Measurements from ENCODE around the gene CASP8AP2. TPM values are rescaled to one million over a fixed set of nuclear protein-coding genes. Genes with fewer than 3 reads are reported as not detected.
A peak's percentile ranks its signal among the peaks of the same experiment; 100 is the strongest.
"Not testable (repeated sequence)": the region's sequence is repeated elsewhere in the genome, so short reads cannot be mapped to it uniquely, and the experiment has no call there.

Gene CASP8AP2
- total and polyA plus RNA-seq, 2 donors, result 8.9 to 38.8 TPM

GRCh38 chr6:89799096-89799495, 30.6 kb upstream of the CASP8AP2 start:
- H3K4me1 ChIP-seq (ENCODE audit: insufficient read depth), result no peaks in the 10 kb centered on the region
- no peak overlapping the region for H3K4me3 ChIP-seq (ENCODE audit: low read depth, low read length)
- H3K27ac ChIP-seq (ENCODE audit: low read depth), result no peak overlapping the region
- peaks cover 2% of the 10 kb centered on the region for H3K36me3 ChIP-seq (ENCODE audit: insufficient read depth)
- WGBS, result 96% methylated on average over 8 of the region's 8 CpGs
- no peak for DNase-seq (ENCODE audit: extremely low spot score)

GRCh38 chr6:89799756-89800155, 29.9 kb upstream of the CASP8AP2 start:
- DNase-seq (ENCODE audit: extremely low spot score), result no peak
- WGBS, result 77% methylated on average over 2 of the region's 2 CpGs
- H3K4me3 ChIP-seq (ENCODE audit: low read depth, low read length), result no peak overlapping the region
- H3K4me1 ChIP-seq (ENCODE audit: insufficient read depth), result no peaks in the 10 kb centered on the region
- H3K27ac ChIP-seq (ENCODE audit: low read depth), result no peak overlapping the region
- peaks cover 2% of the 10 kb centered on the region for H3K36me3 ChIP-seq (ENCODE audit: insufficient read depth)

GRCh38 chr6:89803271-89803670, 26.4 kb upstream of the CASP8AP2 start:
- Histone ChIP-seq H3K27ac (ENCODE audit: low read depth) (no peak overlapping the region), H3K4me1 (ENCODE audit: insufficient read depth) (no peaks in the 10 kb centered on the region), H3K36me3 (ENCODE audit: insufficient read depth) (no peaks in the 10 kb centered on the region), H3K4me3 (ENCODE audit: low read depth, low read length) (no peak overlapping the region)
- no peak for DNase-seq (ENCODE audit: extremely low spot score)
- 94% methylated on average over 10 of the region's 10 CpGs for WGBS

DNA sequence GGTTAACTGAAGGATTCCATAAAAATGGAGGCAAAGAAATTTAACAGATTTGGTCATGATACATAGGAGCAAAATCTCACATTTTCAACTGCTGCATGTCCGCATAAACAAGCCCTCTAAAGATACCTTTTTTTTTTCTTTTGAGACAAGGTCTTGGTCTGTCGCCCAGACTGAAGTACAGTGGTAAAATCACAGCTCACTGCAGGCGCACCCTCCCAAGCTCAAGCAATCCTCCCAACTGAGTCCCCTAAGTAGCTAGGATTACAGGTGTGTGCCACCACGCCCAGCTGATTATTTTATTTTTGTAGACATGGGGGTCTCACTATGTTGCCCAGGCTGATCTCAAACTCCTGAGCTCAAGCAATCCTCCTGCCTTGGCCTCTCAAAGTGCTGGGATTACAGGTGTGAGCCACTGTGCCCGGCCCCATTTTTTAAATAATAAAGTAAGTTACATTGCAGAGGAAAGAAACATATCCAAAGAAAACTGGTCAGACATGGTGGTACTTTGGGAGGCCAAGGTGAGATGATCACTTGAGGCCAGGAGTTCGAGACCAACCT, 23.8 kb upstream of the CASP8AP2 start:
- 80% methylated on average over 6 of the region's 6 CpGs for WGBS
- DNase-seq (ENCODE audit: extremely low spot score), result no peak
- H3K4me1 ChIP-seq (ENCODE audit: insufficient read depth), result no peaks in the 10 kb centered on the region
- H3K36me3 ChIP-seq (ENCODE audit: insufficient read depth), result no peaks in the 10 kb centered on the region
- H3K4me3 ChIP-seq (ENCODE audit: low read depth, low read length), result no peak overlapping the region
- no peak overlapping the region for H3K27ac ChIP-seq (ENCODE audit: low read depth)

DNA sequence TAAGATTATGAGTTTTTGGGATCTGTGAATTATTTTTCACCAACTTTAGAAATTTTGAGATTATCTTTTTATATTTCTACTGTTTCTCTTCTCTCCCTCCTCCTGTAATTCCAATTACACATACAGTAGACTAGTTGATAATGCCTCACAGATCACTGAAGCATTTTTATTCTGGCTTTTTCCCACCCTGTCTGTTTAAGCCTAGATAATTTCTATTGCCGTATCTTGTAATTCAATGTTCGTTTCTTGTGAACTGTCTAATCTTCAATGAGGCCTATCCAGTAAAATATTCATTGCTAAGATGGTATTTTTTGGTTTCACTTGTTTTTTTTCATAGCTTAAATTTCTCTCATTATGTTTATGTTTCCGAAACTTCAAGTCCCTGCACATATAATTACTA, 22.1 kb upstream of the CASP8AP2 start:
- no peak overlapping the region for H3K4me3 ChIP-seq (ENCODE audit: low read depth, low read length)
- no peaks in the 10 kb centered on the region for H3K36me3 ChIP-seq (ENCODE audit: insufficient read depth)
- DNase-seq (ENCODE audit: extremely low spot score), result no peak
- no peak overlapping the region for H3K27ac ChIP-seq (ENCODE audit: low read depth)
- no peaks in the 10 kb centered on the region for H3K4me1 ChIP-seq (ENCODE audit: insufficient read depth)
- 92% methylated on average over 3 of the region's 3 CpGs for WGBS

GRCh38 chr6:89813422-89813821, 16.3 kb upstream of the CASP8AP2 start:
- DNase-seq (ENCODE audit: extremely low spot score); H3K27ac ChIP-seq (ENCODE audit: low read depth); H3K4me3 ChIP-seq (ENCODE audit: low read depth, low read length); H3K4me1 ChIP-seq (ENCODE audit: insufficient read depth); H3K36me3 ChIP-seq (ENCODE audit: insufficient read depth): not testable (repeated sequence)
- 94% methylated on average over 3 of the region's 3 CpGs for WGBS

GRCh38 chr6:89817481-89817880, 12.2 kb upstream of the CASP8AP2 start:
- Histone ChIP-seq H3K36me3 (ENCODE audit: insufficient read depth) (peaks cover 2% of the 10 kb centered on the region), H3K4me1 (ENCODE audit: insufficient read depth) (peaks cover 2% of the 10 kb centered on the region), H3K4me3 (ENCODE audit: low read depth, low read length) (no peak overlapping the region), H3K27ac (ENCODE audit: low read depth) (no peak overlapping the region)
- no peak for DNase-seq (ENCODE audit: extremely low spot score)
- WGBS, result 58% methylated on average over 3 of the region's 3 CpGs

GRCh38 chr6:89818977-89819335, 10.7 kb upstream of the CASP8AP2 start:
- peaks cover 2% of the 10 kb centered on the region for H3K4me1 ChIP-seq (ENCODE audit: insufficient read depth)
- H3K4me3 ChIP-seq (ENCODE audit: low read depth, low read length), result peak overlapping the region; percentile 62
- H3K27ac ChIP-seq (ENCODE audit: low read depth), result peak overlapping the region; percentile 53
- no peaks in the 10 kb centered on the region for H3K36me3 ChIP-seq (ENCODE audit: insufficient read depth)
- under 1% methylated on average over 14 of the region's 14 CpGs for WGBS
- no peak for DNase-seq (ENCODE audit: extremely low spot score)

DNA sequence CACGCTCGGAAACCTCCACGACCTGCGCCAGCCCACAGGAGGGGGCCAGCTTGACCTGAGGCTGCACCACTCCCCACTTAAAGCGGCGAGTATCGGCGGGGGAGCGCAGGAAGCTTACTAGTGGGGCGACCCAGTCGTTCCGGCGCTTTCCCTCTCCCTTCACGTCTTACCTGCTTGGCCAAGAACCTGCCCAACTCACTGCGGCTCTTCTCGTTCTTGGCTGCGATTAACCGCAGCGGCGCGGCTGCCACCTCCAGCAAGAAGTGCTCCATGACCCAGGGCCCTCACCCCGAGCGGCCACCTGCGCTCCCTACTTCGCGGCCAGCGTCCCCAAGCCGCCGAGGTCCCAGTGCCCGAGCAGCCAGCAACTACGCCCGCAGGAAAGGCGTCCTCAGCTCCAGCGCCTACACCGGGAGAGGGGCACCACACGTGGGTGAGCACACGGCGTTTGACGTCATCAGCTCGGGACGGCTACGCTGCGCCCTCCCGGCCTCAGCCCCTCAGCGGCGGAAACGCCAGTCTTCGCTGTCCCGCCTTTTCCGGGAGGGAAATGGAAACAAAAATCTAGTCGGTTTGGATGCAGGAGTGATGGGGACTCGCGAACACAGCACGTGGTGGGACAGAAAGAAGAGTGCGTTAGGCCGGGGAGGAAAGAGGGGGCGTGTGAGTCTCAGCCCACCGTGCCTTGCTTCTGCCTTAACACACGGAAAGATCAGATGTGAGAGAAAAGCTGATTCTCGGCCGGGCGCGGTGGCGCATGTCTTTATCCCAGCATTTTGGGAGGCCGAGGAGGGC, 10.1 kb upstream of the CASP8AP2 start, which contains the start of gene MDN1:
Gene MDN1 (minus strand): TSS at position 459 of the 795 bp plus-strand sequence. CDS start 187 bp downstream, at position 272.
- DNase-seq (ENCODE audit: extremely low spot score), result peak; percentile 85
- peak within 1 kb of the TSS; percentile 53 for H3K27ac ChIP-seq (ENCODE audit: low read depth)
- H3K4me3 ChIP-seq (ENCODE audit: low read depth, low read length), result peak within 1 kb of the TSS; percentile 62
- H3K4me1 ChIP-seq (ENCODE audit: insufficient read depth), result peaks cover 2% of the 10 kb centered on the region
- under 1% methylated on average over 65 of the region's 65 CpGs for WGBS
- no peaks in the 10 kb centered on the region for H3K36me3 ChIP-seq (ENCODE audit: insufficient read depth)

- 59% methylated on average over 6 of the region's 6 CpGs for WGBS
- H3K4me3 ChIP-seq (ENCODE audit: low read depth, low read length), result no peak overlapping the region
- DNase-seq (ENCODE audit: extremely low spot score), result no peak
- H3K4me1 ChIP-seq (ENCODE audit: insufficient read depth), result no peaks in the 10 kb centered on the region
- H3K27ac ChIP-seq (ENCODE audit: low read depth), result no peak overlapping the region
- no peaks in the 10 kb centered on the region for H3K36me3 ChIP-seq (ENCODE audit: insufficient read depth)
Measured at GRCh38 chr6:89826029-89826528, 3.6 kb upstream of the CASP8AP2 start.

- Histone ChIP-seq H3K4me3 (ENCODE audit: low read depth, low read length) (peak overlapping the region; percentile 67), H3K27ac (ENCODE audit: low read depth) (peak overlapping the region; percentile 59)
- not testable (repeated sequence) for H3K36me3 ChIP-seq (ENCODE audit: insufficient read depth); H3K4me1 ChIP-seq (ENCODE audit: insufficient read depth); DNase-seq (ENCODE audit: extremely low spot score)
- WGBS, result 73% methylated on average over 13 of the region's 13 CpGs
Measured at GRCh38 chr6:89828475-89828987, 1.1 kb upstream of the CASP8AP2 start.

DNA sequence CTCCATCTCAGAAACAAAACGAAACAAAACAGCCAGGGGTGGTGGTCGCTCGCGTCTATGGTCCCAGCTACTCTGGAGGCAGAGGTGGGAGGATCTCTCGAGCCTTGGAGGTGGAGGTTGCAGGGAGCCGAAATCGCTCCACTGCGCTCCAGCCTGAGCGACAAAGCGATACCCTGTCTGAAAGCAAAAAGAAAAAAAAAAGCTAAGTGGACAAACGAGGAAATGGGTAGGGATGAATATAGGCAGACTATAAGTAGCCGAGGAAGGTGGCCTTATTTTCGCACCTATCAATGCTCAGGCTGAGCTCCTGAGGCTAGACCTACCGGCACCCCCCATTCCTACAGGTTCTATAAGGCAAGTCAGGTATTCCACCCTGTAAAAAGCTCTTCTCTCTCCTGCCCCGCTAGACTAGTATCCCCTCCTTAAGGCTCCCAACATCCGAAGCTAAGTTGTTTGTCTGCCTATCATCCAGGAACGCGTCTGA, 650 bp upstream of the CASP8AP2 start:
- H3K27ac ChIP-seq (ENCODE audit: low read depth), result peak overlapping the region; percentile 59
- H3K36me3 ChIP-seq (ENCODE audit: insufficient read depth), result no peaks in the 10 kb centered on the region
- H3K4me3 ChIP-seq (ENCODE audit: low read depth, low read length), result peak overlapping the region; percentile 67
- WGBS, result 9% methylated on average over 18 of the region's 18 CpGs
- no peaks in the 10 kb centered on the region for H3K4me1 ChIP-seq (ENCODE audit: insufficient read depth)
- DNase-seq (ENCODE audit: extremely low spot score), result no peak

- 6% methylated on average over 15 of the region's 15 CpGs for WGBS
- H3K27ac ChIP-seq (ENCODE audit: low read depth), result peak overlapping the region; percentile 65
- H3K4me1 ChIP-seq (ENCODE audit: insufficient read depth), result no peaks in the 10 kb centered on the region
- H3K36me3 ChIP-seq (ENCODE audit: insufficient read depth), result no peaks in the 10 kb centered on the region
- DNase-seq (ENCODE audit: extremely low spot score), result no peak
- H3K4me3 ChIP-seq (ENCODE audit: low read depth, low read length), result peak overlapping the region; percentile 67
Measured at GRCh38 chr6:89830170-89830809, 610 bp downstream of the CASP8AP2 start.
